GM21526 (cell line): ENCODE results near the gene SERPINA6.
"Not testable (repeated sequence)": the region's sequence is repeated elsewhere in the genome, so short reads cannot be mapped to it uniquely, and the experiment has no call there.

Experiments
- ATAC-seq: cut with Tn5 transposase; IDR thresholded peaks from one replicate; pipeline ENCODE4 v1.9.1; 2021; ENCODE audit warnings: moderate library complexity; ENCODE audit not compliant: unreplicated experiment, low FRiP score

The SERPINA6 gene

GRCh38 chr14:94295360-94296180 is 27.6 kb downstream of the SERPINA6 start:
- ATAC-seq = no peak

- ATAC-seq = no peak
Measured at GRCh38 chr14:94293578-94293924, 29.6 kb downstream of the SERPINA6 start.

GRCh38 chr14:94292872-94293577 is 30.1 kb downstream of the SERPINA6 start, which contains the start of gene SERPINA10:
Gene SERPINA10 (minus strand): TSS chr14:94293268. CDS start chr14:94290593, 2,675 bp downstream.
- no peak for ATAC-seq

- no peak for ATAC-seq
Measured at GRCh38 chr14:94292526-94292871, 30.6 kb downstream of the SERPINA6 start.

GRCh38 chr14:94291906-94292525 is 31.1 kb downstream of the SERPINA6 start:
- no peak for ATAC-seq

- ATAC-seq = no peak
Measured at GRCh38 chr14:94291159-94291905, 31.8 kb downstream of the SERPINA6 start.

- ATAC-seq = no peak
Measured at GRCh38 chr14:94290197-94290596, 32.9 kb downstream of the SERPINA6 start.

- ATAC-seq = no peak
Measured at GRCh38 chr14:94288610-94289465, 34.3 kb downstream of the SERPINA6 start.

GRCh38 chr14:94285158-94285557 is 38.0 kb downstream of the SERPINA6 start:
- ATAC-seq = no peak

GRCh38 chr14:94284221-94284620 is 38.9 kb downstream of the SERPINA6 start:
- ATAC-seq = no peak

- ATAC-seq = no peak
Measured at GRCh38 chr14:94282991-94283723, 40.0 kb downstream of the SERPINA6 start.

- no peak for ATAC-seq
Measured at GRCh38 chr14:94278731-94279130, 44.4 kb downstream of the SERPINA6 start.

GRCh38 chr14:94276898-94277561 is 46.1 kb downstream of the SERPINA6 start:
- ATAC-seq = not testable (repeated sequence)

- no peak for ATAC-seq
Measured at GRCh38 chr14:94269156-94269555, 54.0 kb downstream of the SERPINA6 start.

- not testable (repeated sequence) for ATAC-seq
Measured at GRCh38 chr14:94268582-94268981, 54.6 kb downstream of the SERPINA6 start.

- ATAC-seq = no peak
Measured at GRCh38 chr14:94267352-94267751, 55.8 kb downstream of the SERPINA6 start.

GRCh38 chr14:94264195-94264594 is 58.9 kb downstream of the SERPINA6 start:
- ATAC-seq = not testable (repeated sequence)
